KBM-7 (cell line): Measurements from ENCODE around the gene DAP.

Experiments
- DNase-seq: peaks from one replicate; pipeline ENCODE4 v3.0.0-alpha.2; 2015
- in situ Hi-C: fragments of 300-500 bp; cut with MboI; formaldehyde crosslinking; loops from 2 replicates; pipeline ENCODE4 v1.14.3; 2020; ENCODE audit warnings: low sequenced_read_pairs, low pct_unique_long_range_greater_than_20kb, mixed read lengths

The DAP gene

GRCh38 chr5:10663489-10664179, 97.4 kb downstream of the DAP start:
- DNase-seq = no peak
- in situ Hi-C loops = no loop called here

DNA sequence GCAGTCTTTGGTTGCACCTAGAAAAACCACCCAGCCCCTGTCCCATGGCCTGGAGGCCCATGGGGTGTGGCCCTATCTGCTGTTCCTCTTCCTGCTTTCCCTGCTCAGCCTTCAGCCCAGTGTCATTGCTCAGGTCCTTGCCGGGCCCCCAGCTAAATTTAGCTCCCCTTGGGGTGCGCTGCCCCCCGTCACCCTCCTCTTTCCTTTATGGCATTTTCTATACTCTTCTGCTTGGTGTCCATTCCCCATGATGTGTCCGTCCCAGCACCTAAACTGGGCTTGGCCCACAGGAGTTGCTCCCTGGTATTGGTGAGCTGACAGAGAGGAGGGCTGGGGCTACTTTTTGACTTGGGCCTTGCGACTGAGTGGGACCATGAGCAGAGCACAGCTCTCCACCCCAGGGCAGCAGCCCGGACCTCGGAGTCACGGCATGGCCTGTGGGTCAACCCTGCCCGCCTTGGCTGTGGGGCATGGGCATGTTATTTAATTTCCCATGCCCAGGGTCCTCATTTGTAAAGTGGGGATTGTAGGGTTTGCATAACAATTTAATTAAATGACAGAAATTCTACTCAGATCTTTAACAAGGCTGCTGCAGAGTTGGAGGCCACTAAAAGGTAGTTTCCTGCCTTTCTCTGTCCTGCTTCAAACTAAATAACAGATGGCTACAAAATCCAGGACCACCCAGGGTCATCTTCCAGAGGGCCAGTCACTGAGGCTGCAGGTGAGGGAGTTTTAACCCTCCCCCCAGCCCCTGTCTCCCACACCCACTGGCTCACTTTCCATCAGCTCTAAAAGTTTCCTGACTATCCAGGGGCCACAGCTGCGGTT, 98.2 kb downstream of the DAP start:
- in situ Hi-C loops = no loop called here
- DNase-seq = no peak

DNA sequence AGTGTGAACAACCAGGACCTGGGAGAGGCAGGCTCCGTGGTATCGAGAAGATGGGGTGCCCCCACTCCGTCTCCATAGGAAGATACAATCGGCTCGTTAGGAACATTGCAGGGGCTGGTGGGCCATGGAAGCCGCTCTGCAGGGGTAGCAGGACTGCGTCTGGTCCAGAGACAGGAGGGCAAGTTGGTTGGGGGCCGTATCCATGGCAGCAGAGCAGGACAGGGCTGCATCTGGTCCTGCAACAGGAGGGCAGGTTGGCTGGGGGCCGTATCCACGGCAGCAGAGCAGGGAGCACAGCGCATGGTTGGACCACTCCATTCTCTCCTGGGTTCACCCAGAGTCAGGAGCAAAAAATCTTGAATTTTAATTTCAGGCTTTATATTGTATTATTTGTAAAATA, 99.0 kb downstream of the DAP start:
- in situ Hi-C loops = no loop called here
- DNase-seq = no peak

GRCh38 chr5:10661401-10661800, 99.6 kb downstream of the DAP start:
- no peak for DNase-seq
- in situ Hi-C loops = no loop called here

- no peak for DNase-seq
- in situ Hi-C loops = no loop called here
Observed at GRCh38 chr5:10660720-10661387, 100.2 kb downstream of the DAP start.

- in situ Hi-C loops = no loop called here
- DNase-seq = no peak
Observed at GRCh38 chr5:10660135-10660534, 100.9 kb downstream of the DAP start.

- in situ Hi-C loops = no loop called here
Observed at GRCh38 chr5:10658265-10658664, 102.8 kb downstream of the DAP start.

DNA sequence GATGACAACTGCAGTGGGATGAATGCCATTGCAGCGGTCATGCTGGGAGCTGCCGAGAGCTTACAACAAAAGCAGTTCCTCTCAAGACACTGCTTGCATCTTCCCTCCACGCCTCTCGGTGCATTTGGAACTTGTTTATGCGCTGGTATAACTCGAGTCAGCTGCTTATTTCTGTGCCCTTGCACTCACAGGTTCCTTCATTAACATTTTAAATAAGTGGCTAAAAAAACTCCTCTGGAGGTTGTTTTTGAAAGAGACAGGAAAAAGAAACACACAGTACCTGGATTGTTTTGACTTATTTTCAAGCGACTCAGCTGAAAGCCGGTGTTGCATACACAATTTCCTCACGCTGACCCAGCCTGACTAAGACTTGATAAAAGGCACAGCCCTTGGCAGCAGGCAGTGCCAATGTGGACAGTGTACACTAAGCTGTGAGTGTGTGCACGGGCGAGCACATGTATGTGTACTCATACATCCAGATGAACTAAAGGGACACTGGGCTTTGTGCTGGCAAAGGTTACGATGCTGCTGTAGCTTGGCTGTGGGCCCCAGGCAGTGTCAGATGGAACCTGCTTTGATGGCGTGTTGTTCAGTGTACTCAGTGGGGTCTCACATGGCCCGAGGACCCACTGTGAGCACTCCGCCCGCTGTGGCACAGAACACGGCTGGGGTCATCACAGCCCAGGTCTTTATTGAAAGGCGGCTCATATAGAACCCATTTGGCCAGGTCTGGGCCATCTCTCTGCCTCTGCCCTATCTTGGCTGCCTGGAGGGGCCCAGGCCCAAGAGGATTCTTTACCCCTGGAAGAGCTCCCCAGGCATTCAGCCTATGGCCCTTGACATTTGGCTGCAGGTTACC, 104.8 kb downstream of the DAP start:
- in situ Hi-C loops = no loop called here
- DNase-seq = no peak

More at GRCh38 chr5:10658265-10658664, 102.8 kb downstream of the DAP start:
- no peak for DNase-seq

- no peak for DNase-seq
- in situ Hi-C loops = no loop called here
Observed at GRCh38 chr5:10655161-10655971, 105.7 kb downstream of the DAP start.

GRCh38 chr5:10654566-10654965, 106.5 kb downstream of the DAP start:
- DNase-seq = no peak
- in situ Hi-C loops = no loop called here

- in situ Hi-C loops = no loop called here
Observed at GRCh38 chr5:10653751-10654400, 107.2 kb downstream of the DAP start.

GRCh38 chr5:10653043-10653442, 108.0 kb downstream of the DAP start:
- in situ Hi-C loops = no loop called here
- no peak for DNase-seq

More at GRCh38 chr5:10653751-10654400, 107.2 kb downstream of the DAP start:
- no peak for DNase-seq

- DNase-seq = no peak
- in situ Hi-C loops = no loop called here
Observed at GRCh38 chr5:10652606-10653005, 108.4 kb downstream of the DAP start.

DNA sequence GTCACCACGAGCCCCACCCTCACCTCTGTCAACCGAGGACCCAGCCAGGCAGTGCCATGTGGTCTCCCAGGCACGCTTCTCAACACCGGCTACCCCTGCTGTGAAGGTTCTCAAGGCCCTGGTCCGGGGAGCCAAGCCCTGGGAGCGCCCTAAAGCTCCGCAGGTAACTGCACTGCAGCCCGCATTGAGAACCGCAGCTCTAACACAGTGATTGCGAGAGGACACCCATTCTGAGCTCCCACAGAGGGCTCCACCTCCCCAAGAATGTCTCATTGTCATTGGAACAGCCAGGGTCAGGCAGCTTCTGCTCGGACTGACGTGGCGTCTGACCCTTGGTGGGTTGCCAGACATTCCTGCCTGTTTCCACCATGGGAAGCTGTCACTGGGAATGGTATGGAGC, 108.9 kb downstream of the DAP start:
- no peak for DNase-seq
- in situ Hi-C loops = no loop called here

DNA sequence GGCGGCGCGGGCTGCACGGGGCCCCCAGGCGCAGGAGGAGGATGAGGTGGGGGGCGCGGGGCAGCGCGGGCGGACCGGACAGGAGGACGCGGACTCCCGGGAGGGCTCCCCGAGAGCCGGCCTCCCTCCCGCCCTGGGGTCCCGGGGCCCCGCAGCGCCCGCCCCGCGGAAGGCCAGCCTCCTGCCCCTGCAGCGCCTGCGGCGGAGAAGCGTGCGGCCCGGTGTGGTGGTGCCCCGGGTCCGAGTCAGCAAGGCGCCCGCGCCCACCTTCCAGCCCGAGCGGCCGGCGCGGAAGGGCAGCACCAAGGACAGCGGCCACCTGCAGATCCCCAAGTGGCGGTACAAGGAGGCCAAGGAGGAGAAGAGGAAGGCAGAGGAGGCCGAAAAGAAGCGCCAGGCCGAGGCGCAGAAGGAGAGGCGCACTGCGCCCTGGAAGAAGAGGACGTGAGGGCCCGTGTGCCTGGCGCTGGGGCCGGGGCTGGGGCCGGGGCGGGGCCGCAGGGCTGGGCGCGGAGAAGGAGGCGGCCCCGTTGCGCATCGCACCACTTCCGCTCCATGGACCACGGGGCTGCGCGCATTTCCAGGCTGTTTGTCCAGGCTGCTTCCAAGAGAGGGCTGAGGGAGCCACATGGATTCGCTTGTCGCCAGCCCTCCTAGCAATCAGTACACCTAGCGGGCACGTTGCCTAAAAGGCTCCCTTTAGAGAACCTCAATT, 111.2 kb downstream of the DAP start:
- no peak for DNase-seq
- in situ Hi-C loops = loop anchor here (25.0 kb wide), 1 partner anchor 188 kb away; no protein-coding TSS in a partner anchor

DNA sequence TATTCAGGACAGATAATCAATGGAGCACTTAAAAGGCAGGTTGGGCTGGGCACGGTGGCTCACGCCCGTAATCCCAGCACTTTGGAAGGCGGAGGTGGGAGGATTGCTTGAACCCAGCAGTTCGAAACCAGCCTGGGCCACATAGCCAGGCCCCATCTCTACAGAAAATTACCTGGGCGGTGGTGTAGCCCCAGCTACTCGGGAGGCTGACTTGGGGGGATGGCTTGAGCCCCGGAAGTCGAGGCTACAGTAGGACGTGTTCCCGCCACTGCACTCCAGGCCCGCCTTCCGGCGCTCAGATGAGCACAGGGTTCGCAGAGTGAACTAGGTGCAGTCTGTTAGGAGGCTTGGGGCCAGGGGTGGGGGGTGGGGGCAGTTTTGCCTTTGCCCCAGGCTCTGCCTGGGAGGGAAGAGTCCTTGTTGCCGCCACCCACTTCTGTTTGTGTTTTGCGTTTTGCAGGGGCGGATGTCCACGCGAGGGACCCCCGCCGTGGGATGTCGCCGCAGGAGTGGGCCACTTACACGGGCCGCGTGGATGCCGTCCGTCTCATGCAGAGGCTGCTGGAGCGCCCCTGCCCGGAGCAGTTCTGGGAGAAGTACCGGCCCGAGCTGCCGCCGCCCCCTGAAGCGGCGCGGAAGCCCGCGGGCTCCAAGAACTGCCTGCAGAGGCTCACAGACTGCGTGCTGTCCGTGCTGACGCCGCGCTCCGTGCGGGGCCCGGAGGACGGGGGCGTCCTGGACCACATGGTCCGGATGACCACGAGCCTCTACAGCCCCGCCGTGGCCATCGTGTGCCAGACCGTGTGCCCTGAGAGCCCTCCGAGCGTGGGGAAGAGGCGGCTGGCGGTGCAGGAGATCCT, 112.0 kb downstream of the DAP start:
- in situ Hi-C loops = loop anchor here (25.0 kb wide), 1 partner anchor 187 kb away; no protein-coding TSS in a partner anchor
- no peak for DNase-seq
